GM19025 (cell line): ENCODE results near the gene STX2.
"Not testable (repeated sequence)": the region's sequence is repeated elsewhere in the genome, so short reads cannot be mapped to it uniquely, and the experiment has no call there.

Source experiments
- ATAC-seq: cut with Tn5 transposase; IDR thresholded peaks from one replicate; pipeline ENCODE4 v1.9.1; 2021; ENCODE audit warnings: mild to moderate bottlenecking, low read depth, moderate library complexity; ENCODE audit not compliant: unreplicated experiment

Gene STX2

GRCh38 chr12:130804216-130804615, 34.8 kb downstream of the STX2 start:
- no peak for ATAC-seq

GRCh38 chr12:130803702-130804101, 35.3 kb downstream of the STX2 start:
- ATAC-seq: no peak

GRCh38 chr12:130800312-130800711, 38.7 kb downstream of the STX2 start:
- no peak for ATAC-seq

- ATAC-seq: no peak
Observed at GRCh38 chr12:130799051-130799450, 40.0 kb downstream of the STX2 start.

GRCh38 chr12:130796985-130797686, 41.9 kb downstream of the STX2 start:
- ATAC-seq: no peak

- no peak for ATAC-seq
Observed at GRCh38 chr12:130795906-130796305, 43.1 kb downstream of the STX2 start.

GRCh38 chr12:130793554-130793849, 45.5 kb downstream of the STX2 start:
- ATAC-seq: no peak

- ATAC-seq: no peak
Observed at GRCh38 chr12:130792821-130793553, 46.1 kb downstream of the STX2 start.

- ATAC-seq: no peak
Observed at GRCh38 chr12:130791629-130792028, 47.4 kb downstream of the STX2 start.

GRCh38 chr12:130788515-130788914, 50.5 kb downstream of the STX2 start:
- no peak for ATAC-seq

- no peak for ATAC-seq
Observed at GRCh38 chr12:130787445-130788410, 51.3 kb downstream of the STX2 start.

- no peak for ATAC-seq
Observed at GRCh38 chr12:130787041-130787440, 52.0 kb downstream of the STX2 start.

- ATAC-seq: no peak
Observed at GRCh38 chr12:130783110-130783715, 55.8 kb downstream of the STX2 start.

GRCh38 chr12:130782245-130782644, 56.8 kb downstream of the STX2 start:
- not testable (repeated sequence) for ATAC-seq

- ATAC-seq: no peak
Observed at GRCh38 chr12:130780880-130781575, 58.0 kb downstream of the STX2 start.

GRCh38 chr12:130780325-130780724, 58.7 kb downstream of the STX2 start:
- ATAC-seq: no peak

- no peak for ATAC-seq
Observed at GRCh38 chr12:130778776-130779175, 60.3 kb downstream of the STX2 start.

- no peak for ATAC-seq
Observed at GRCh38 chr12:130776857-130777339, 62.2 kb downstream of the STX2 start.

- ATAC-seq: no peak
Observed at GRCh38 chr12:130775953-130776856, 62.8 kb downstream of the STX2 start.
